Measurements from ENCODE around the gene MIPEP.

DNA sequence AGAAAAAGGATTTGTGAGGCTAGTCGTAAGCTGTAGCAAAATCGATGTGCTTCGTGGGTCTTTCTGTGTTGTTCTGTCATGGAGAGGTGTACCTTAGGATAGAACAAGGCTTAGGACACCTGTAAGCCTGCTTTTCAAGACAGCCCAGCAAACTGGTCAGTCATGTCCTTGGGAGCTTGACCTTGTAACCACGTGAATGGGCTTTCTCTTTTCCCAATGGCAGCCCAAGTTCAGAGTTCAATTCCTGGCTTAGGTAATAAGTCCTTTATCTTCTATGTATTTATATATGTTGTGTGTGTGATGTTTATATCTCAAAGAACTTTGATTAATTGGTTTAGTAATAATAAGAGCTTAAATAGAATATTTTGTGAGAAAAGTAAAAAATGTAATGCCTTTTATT, 206.1 kb downstream of the MIPEP start:
- TF ChIP-seq POLR2A (IDR thresholded peaks at IDR 0.05; ENCODE audit: low read depth, low read length), result no peak
- TF ChIP-seq POLR2AphosphoS5 (IDR thresholded peaks at IDR 0.05; ENCODE audit: low read depth, low read length), result no peak

All from GM12892 (cell line).